WERI-Rb-1 (cell line): ENCODE data around the gene PRUNE2.

Experiments
- DNase-seq: peaks from one replicate; pipeline ENCODE4 v3.0.0-alpha.2; 2020
- H3K27ac ChIP-seq: fragments of 250-450 bp; sonication (Bioruptor Pico); 2 replicates; pipeline ENCODE4 v1.5.1; 2020; ENCODE audit warnings: mild to moderate bottlenecking, moderate library complexity
- H3K27me3 ChIP-seq: fragments of 250-450 bp; sonication (Bioruptor Pico); 2 replicates; pipeline ENCODE4 v1.5.1; 2021; ENCODE audit warnings: mild to moderate bottlenecking, low read depth, moderate library complexity; ENCODE audit not compliant: insufficient read depth, severe bottlenecking
- H3K36me3 ChIP-seq: fragments of 250-450 bp; sonication (Bioruptor Pico); 2 replicates; pipeline ENCODE4 v1.5.1; 2020; ENCODE audit warnings: mild to moderate bottlenecking, moderate library complexity
- H3K4me3 ChIP-seq: 2 replicates; pipeline ENCODE4 v1.5.1; 2011; ENCODE audit warnings: low read depth, mild to moderate bottlenecking, control low read depth, low read length
- H3K9me3 ChIP-seq: fragments of 250-450 bp; sonication (Bioruptor Pico); 2 replicates; pipeline ENCODE4 v1.5.1; 2021; ENCODE audit warnings: mild to moderate bottlenecking, moderate library complexity; ENCODE audit not compliant: severe bottlenecking
- TF ChIP-seq, protein P1 (sequence below): IDR thresholded peaks from 2 replicates; pipeline ENCODE4 v1.5.1; 2011; ENCODE audit warnings: low read depth, mild to moderate bottlenecking, control low read depth, inconsistent platforms, low read length

Gene PRUNE2

GRCh38 chr9:76798527-76798926 is 107.4 kb downstream of the PRUNE2 start:
- H3K9me3 ChIP-seq: no peaks in the 10 kb centered on the region
- no peaks in the 10 kb centered on the region for H3K36me3 ChIP-seq
- no peak overlapping the region for H3K27ac ChIP-seq
- TF ChIP-seq, protein P1, sequence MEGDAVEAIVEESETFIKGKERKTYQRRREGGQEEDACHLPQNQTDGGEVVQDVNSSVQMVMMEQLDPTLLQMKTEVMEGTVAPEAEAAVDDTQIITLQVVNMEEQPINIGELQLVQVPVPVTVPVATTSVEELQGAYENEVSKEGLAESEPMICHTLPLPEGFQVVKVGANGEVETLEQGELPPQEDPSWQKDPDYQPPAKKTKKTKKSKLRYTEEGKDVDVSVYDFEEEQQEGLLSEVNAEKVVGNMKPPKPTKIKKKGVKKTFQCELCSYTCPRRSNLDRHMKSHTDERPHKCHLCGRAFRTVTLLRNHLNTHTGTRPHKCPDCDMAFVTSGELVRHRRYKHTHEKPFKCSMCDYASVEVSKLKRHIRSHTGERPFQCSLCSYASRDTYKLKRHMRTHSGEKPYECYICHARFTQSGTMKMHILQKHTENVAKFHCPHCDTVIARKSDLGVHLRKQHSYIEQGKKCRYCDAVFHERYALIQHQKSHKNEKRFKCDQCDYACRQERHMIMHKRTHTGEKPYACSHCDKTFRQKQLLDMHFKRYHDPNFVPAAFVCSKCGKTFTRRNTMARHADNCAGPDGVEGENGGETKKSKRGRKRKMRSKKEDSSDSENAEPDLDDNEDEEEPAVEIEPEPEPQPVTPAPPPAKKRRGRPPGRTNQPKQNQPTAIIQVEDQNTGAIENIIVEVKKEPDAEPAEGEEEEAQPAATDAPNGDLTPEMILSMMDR: no peak
- H3K4me3 ChIP-seq: no peak overlapping the region
- DNase-seq: no peak
- no peaks in the 10 kb centered on the region for H3K27me3 ChIP-seq

- H3K27ac ChIP-seq: no peak overlapping the region
- no peaks in the 10 kb centered on the region for H3K36me3 ChIP-seq
- no peaks in the 10 kb centered on the region for H3K9me3 ChIP-seq
- DNase-seq: no peak
- no peak overlapping the region for H3K4me3 ChIP-seq
- H3K27me3 ChIP-seq: no peaks in the 10 kb centered on the region
- TF ChIP-seq, protein P1: no peak
These were observed 109.6 kb downstream of the PRUNE2 start for GRCh38 chr9:76796296-76796695.

- no peak overlapping the region for H3K27ac ChIP-seq
- no peaks in the 10 kb centered on the region for H3K27me3 ChIP-seq
- TF ChIP-seq, protein P1: no peak
- no peaks in the 10 kb centered on the region for H3K9me3 ChIP-seq
- DNase-seq: no peak
- no peaks in the 10 kb centered on the region for H3K36me3 ChIP-seq
- H3K4me3 ChIP-seq: no peak overlapping the region
These were observed 112.0 kb downstream of the PRUNE2 start for GRCh38 chr9:76793784-76794431.

GRCh38 chr9:76789840-76790239 is 116.1 kb downstream of the PRUNE2 start:
- TF ChIP-seq, protein P1: no peak
- no peak overlapping the region for H3K27ac ChIP-seq
- no peak for DNase-seq
- no peaks in the 10 kb centered on the region for H3K27me3 ChIP-seq
- no peaks in the 10 kb centered on the region for H3K9me3 ChIP-seq
- H3K4me3 ChIP-seq: no peak overlapping the region
- H3K36me3 ChIP-seq: no peaks in the 10 kb centered on the region

- TF ChIP-seq, protein P1: no peak
- no peaks in the 10 kb centered on the region for H3K27me3 ChIP-seq
These were observed 118.2 kb downstream of the PRUNE2 start for GRCh38 chr9:76787677-76788076.

GRCh38 chr9:76785501-76785900 is 120.4 kb downstream of the PRUNE2 start:
- Histone ChIP-seq H3K4me3 (no peak overlapping the region), H3K27me3 (no peaks in the 10 kb centered on the region), H3K27ac (no peak overlapping the region), H3K9me3 (no peaks in the 10 kb centered on the region), H3K36me3 (no peaks in the 10 kb centered on the region)
- TF ChIP-seq, protein P1: no peak
- no peak for DNase-seq

More at GRCh38 chr9:76787677-76788076, 118.2 kb downstream of the PRUNE2 start:
- H3K9me3 ChIP-seq: no peaks in the 10 kb centered on the region
- no peak overlapping the region for H3K27ac ChIP-seq
- no peaks in the 10 kb centered on the region for H3K36me3 ChIP-seq
- no peak overlapping the region for H3K4me3 ChIP-seq
- no peak for DNase-seq
